Measurements from ENCODE around the gene CALR.

- no peak for TF ChIP-seq CTCF (IDR thresholded peaks at IDR 0.05; ENCODE audit: insufficient read depth, low read length, poor library complexity, severe bottlenecking)
- TF ChIP-seq EZH2phosphoT487 (conservative IDR thresholded peaks at IDR 0.05; ENCODE audit: low read length) = no peak
Measured at GRCh38 chr19:12990431-12990830, 52.0 kb downstream of the CALR start.
